Testis (tissue), 2 donors: ENCODE results near the gene ATP6V1G2.

Experiments used
- CTCF ChIP-seq, 3 experiments: fragments of 450-650 bp in 2 of 3; fragments of 200-600 bp in 1 of 3; sonication (generic) in 1 of 3; IDR thresholded peaks; one replicate each; pipeline ENCODE4 v1.5.1; 2016 to 2019; ENCODE audit warnings: antibody characterized with exemption in 3 of 3, mild to moderate bottlenecking in 2 of 3, moderate library complexity in 1 of 3
- POLR2A ChIP-seq: fragments of 450-650 bp; IDR thresholded peaks from one replicate; pipeline ENCODE4 v1.6.1; 2017; ENCODE audit warnings: antibody characterized with exemption, mild to moderate bottlenecking, moderate library complexity

DNA sequence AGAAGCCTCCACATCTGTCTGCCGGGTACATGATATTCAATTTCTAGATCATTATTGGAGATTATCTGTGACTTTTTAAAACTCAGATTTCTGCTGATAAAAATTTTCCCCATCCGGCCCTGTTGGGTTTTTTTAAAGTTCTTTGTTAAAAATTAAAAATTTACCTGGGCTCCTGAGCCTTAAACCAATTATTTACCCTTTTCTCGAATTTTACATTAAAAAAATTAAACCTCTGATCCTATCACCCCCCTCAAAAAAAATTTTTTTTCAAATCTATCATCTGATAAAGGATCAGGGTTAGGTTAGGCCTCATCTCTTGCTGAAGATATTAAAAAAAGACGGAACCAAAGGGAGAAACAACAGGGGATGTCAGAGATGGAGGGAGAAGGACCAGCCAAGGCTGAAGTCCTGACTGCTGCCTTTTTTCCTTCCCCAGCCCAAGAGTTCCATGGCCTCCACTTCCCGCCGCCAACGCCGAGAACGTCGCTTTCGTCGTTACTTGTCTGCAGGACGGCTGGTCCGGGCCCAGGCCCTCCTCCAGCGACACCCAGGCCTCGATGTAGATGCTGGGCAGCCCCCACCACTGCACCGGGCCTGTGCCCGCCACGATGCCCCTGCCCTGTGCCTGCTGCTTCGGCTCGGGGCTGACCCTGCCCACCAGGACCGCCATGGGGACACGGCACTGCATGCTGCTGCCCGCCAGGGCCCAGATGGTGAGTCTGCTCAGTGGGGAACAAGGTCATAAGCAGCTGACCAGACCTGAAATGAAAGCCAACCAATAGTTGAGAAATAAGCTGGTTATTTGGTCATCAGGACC lies 1.5 kb upstream of the ATP6V1G2 start:
- no peak for TF ChIP-seq POLR2A
- no peak for TF ChIP-seq CTCF (IDR thresholded peaks at IDR 0.05)
